H1 (cell line): Measurements from ENCODE around the gene CHCHD1. TPM values are rescaled to one million over a fixed set of nuclear protein-coding genes. Genes with fewer than 3 reads are reported as not detected.

Experiments used
- CTCF ChIA-PET: fragments of 300-600 bp; sonication (Branson Sonifier 250); formaldehyde crosslinking; loops from one replicate; lab custom pipeline; 2021; ENCODE audit not compliant: partially characterized antibody; lab: Charles Lee
- POLR2A ChIA-PET: fragments of 300-600 bp; sonication (Branson Sonifier 250); formaldehyde crosslinking; loops from one replicate; lab custom pipeline; 2021; ENCODE audit warnings: inconsistent platforms; ENCODE audit not compliant: partially characterized antibody; lab: Charles Lee
- DNase-seq, 2 experiments: peaks; one replicate each; pipeline versions ENCODE4 v3.0.0 to v3.0.0-alpha.2; 2010 to 2022; ENCODE audit warnings: low spot score in 2 of 2, low read depth in 1 of 2, mixed read lengths in 1 of 2
- FAIRE-seq: peaks from 2 replicates; lab custom pipeline; 2011; peaks lifted over from hg19 to GRCh38; lab: Jason Lieb, UNC
- H2AFZ ChIP-seq: 2 replicates; pipeline ENCODE4 v1.8.1; 2012; ENCODE audit warnings: low read length, inconsistent platforms
- H2AK5ac ChIP-seq: 2 replicates; pipeline ENCODE4 v1.6.1; 2013; ENCODE audit warnings: low read depth, low read length
- H2BK120ac ChIP-seq: replicated peaks from 2 replicates; pipeline ENCODE3; 2013; ENCODE audit warnings: low read depth, low read length, inconsistent platforms
- H2BK12ac ChIP-seq: 2 replicates; pipeline ENCODE4 v1.6.1; 2013; ENCODE audit warnings: low read depth, low read length
- H2BK15ac ChIP-seq: 2 replicates; pipeline ENCODE4 v1.6.1; 2013; ENCODE audit warnings: low read length
- H2BK20ac ChIP-seq: 2 replicates; pipeline ENCODE4 v1.6.1; 2013; ENCODE audit warnings: low read length
- H2BK5ac ChIP-seq: 2 replicates; pipeline ENCODE4 v1.6.1; 2013; ENCODE audit warnings: low read depth, low read length
- H3K14ac ChIP-seq: 2 replicates; pipeline ENCODE4 v1.6.1; 2013; ENCODE audit warnings: inconsistent platforms; ENCODE audit not compliant: insufficient read length
- H3K18ac ChIP-seq: 2 replicates; pipeline ENCODE4 v1.6.1; 2013; ENCODE audit warnings: low read length; ENCODE audit errors: extremely low read depth
- H3K23ac ChIP-seq: 2 replicates; pipeline ENCODE4 v1.6.1; 2013; ENCODE audit warnings: inconsistent platforms; ENCODE audit not compliant: insufficient read length
- H3K23me2 ChIP-seq: 2 replicates; pipeline ENCODE4 v1.6.1; 2013; ENCODE audit warnings: low read depth, low read length
- H3K27ac ChIP-seq: 2 replicates; pipeline ENCODE4 v1.6.1; 2011; ENCODE audit warnings: low read depth, low read length, inconsistent platforms
- H3K27me3 ChIP-seq, 4 experiments: replicated peaks in 1 of 4; 1 replicate in 1 of 4; 2 replicates in 3 of 4; pipeline versions ENCODE4 v1.6.1 to v1.8.1; 2011 to 2013; ENCODE audit warnings: low read length in 3 of 4, mild to moderate bottlenecking in 3 of 4, inconsistent platforms in 2 of 4, mixed read lengths in 2 of 4, moderate library complexity in 1 of 4; ENCODE audit not compliant: control insufficient read depth in 3 of 4, insufficient read depth in 3 of 4; ENCODE audit errors: extremely low read depth in 1 of 4
- H3K36me3 ChIP-seq, 4 experiments: 2 replicates each; pipeline versions ENCODE4 v1.6.1 to v1.8.1; 2011 to 2013; ENCODE audit warnings: mild to moderate bottlenecking in 4 of 4, low read length in 3 of 4, moderate library complexity in 2 of 4, control low read depth in 1 of 4, inconsistent platforms in 1 of 4; ENCODE audit not compliant: insufficient read depth in 4 of 4, control insufficient read depth in 2 of 4
- H3K4ac ChIP-seq: replicated peaks from 2 replicates; pipeline ENCODE3; 2013; ENCODE audit warnings: low read length, low read depth, mixed read lengths, inconsistent platforms; ENCODE audit not compliant: insufficient read length
- H3K4me1 ChIP-seq, 4 experiments: replicated peaks in 1 of 4; 1 replicate in 1 of 4; 2 replicates in 3 of 4; pipeline versions ENCODE4 v1.6.1 to v1.8.1; 2011 to 2013; ENCODE audit warnings: low read length in 3 of 4, inconsistent platforms in 2 of 4, mixed read lengths in 1 of 4; ENCODE audit not compliant: insufficient read depth in 4 of 4, control insufficient read depth in 3 of 4
- H3K4me2 ChIP-seq, 2 experiments: 2 replicates each; pipeline versions ENCODE4 v1.6.1 to v1.8.1; 2011 to 2013; ENCODE audit warnings: low read depth in 2 of 2, low read length in 2 of 2, control low read depth in 1 of 2, inconsistent platforms in 1 of 2, mild to moderate bottlenecking in 1 of 2; ENCODE audit not compliant: insufficient read depth in 1 of 2
- H3K4me3 ChIP-seq, 4 experiments: fragments of 200-600, 300-600 bp in 1 of 4; sonication (generic), shearing (Covaris generic), sonication (Bioruptor Twin) in 1 of 4; 2 replicates each; pipeline versions ENCODE4 v1.5.1 to v1.8.1; 2011 to 2016; ENCODE audit warnings: low read length in 4 of 4, low read depth in 3 of 4, control low read depth in 2 of 4, inconsistent platforms in 2 of 4, mild to moderate bottlenecking in 2 of 4, mixed read lengths in 1 of 4, moderate library complexity in 1 of 4; ENCODE audit not compliant: insufficient read depth in 2 of 4; ENCODE audit errors: extremely low read depth in 1 of 4
- H3K56ac ChIP-seq: replicated peaks from 2 replicates; pipeline ENCODE3; 2013; ENCODE audit warnings: low read depth, mild to moderate bottlenecking, mixed read lengths, low read length, inconsistent platforms; ENCODE audit not compliant: insufficient read length
- H3K79me1 ChIP-seq: 2 replicates; pipeline ENCODE4 v1.6.1; 2013; ENCODE audit warnings: low read depth, low read length, control low read depth
- H3K79me2 ChIP-seq, 2 experiments: 2 replicates each; pipeline versions ENCODE4 v1.6.1 to v1.8.1; 2012 to 2013; ENCODE audit warnings: low read length in 2 of 2, mild to moderate bottlenecking in 2 of 2, inconsistent platforms in 1 of 2; ENCODE audit not compliant: insufficient read depth in 2 of 2, control insufficient read depth in 1 of 2
- H3K9ac ChIP-seq, 4 experiments: replicated peaks in 1 of 4; 1 replicate in 1 of 4; 2 replicates in 3 of 4; pipeline versions ENCODE4 v1.6.1 to v1.8.1; 2011 to 2013; ENCODE audit warnings: low read depth in 3 of 4, low read length in 3 of 4, control low read depth in 2 of 4, mild to moderate bottlenecking in 2 of 4, moderate library complexity in 2 of 4, inconsistent platforms in 1 of 4; ENCODE audit errors: extremely low read depth in 1 of 4
- H3K9me3 ChIP-seq, 2 experiments: 2 replicates each; pipeline versions ENCODE4 v1.6.1 to v1.8.1; 2012 to 2013; ENCODE audit warnings: mild to moderate bottlenecking in 2 of 2, moderate library complexity in 2 of 2, control low read depth in 1 of 2, inconsistent platforms in 1 of 2, low read depth in 1 of 2, low read length in 1 of 2, mixed read lengths in 1 of 2; ENCODE audit not compliant: insufficient read depth in 2 of 2
- H4K20me1 ChIP-seq, 2 experiments: replicated peaks in 1 of 2; 2 replicates each; pipeline versions ENCODE3 to v1.8.1; 2011 to 2013; ENCODE audit warnings: inconsistent platforms in 2 of 2, low read length in 2 of 2, mild to moderate bottlenecking in 1 of 2; ENCODE audit not compliant: insufficient read depth in 2 of 2, control insufficient read depth in 1 of 2
- H4K5ac ChIP-seq: 2 replicates; pipeline ENCODE4 v1.6.1; 2013; ENCODE audit warnings: low read length, low read depth, mixed read lengths, inconsistent platforms; ENCODE audit not compliant: insufficient read length
- H4K8ac ChIP-seq: 2 replicates; pipeline ENCODE4 v1.8.0; 2013; ENCODE audit warnings: mild to moderate bottlenecking, moderate library complexity, low read length, inconsistent platforms; ENCODE audit not compliant: insufficient read depth; ENCODE audit errors: extremely low read depth
- H4K91ac ChIP-seq: replicated peaks from 2 replicates; pipeline ENCODE3; 2013; ENCODE audit warnings: low read length, mixed read lengths, inconsistent platforms; ENCODE audit not compliant: insufficient read length
- BACH1 ChIP-seq: IDR thresholded peaks from 2 replicates; pipeline ENCODE4 v1.6.1; 2012; ENCODE audit warnings: low read length, improper control_type of control experiment
- EZH2 ChIP-seq: fragments of 200-600 bp; sonication (generic); IDR thresholded peaks from 2 replicates; pipeline ENCODE4 v1.7.1; 2012; ENCODE audit warnings: low read depth, mild to moderate bottlenecking, moderate library complexity, low read length, inconsistent platforms; ENCODE audit not compliant: severe bottlenecking
- KDM4A ChIP-seq: IDR thresholded peaks from one replicate; pipeline ENCODE4 v1.7.1; 2012; ENCODE audit warnings: low read depth, mild to moderate bottlenecking, moderate library complexity, low read length, inconsistent platforms; ENCODE audit not compliant: severe bottlenecking
- POLR2A ChIP-seq, 2 experiments: IDR thresholded peaks; 1 replicate in 1 of 2; 2 replicates in 1 of 2; pipeline ENCODE4 v1.6.1; 2011; ENCODE audit warnings: low read depth in 2 of 2, low read length in 2 of 2, mild to moderate bottlenecking in 2 of 2; ENCODE audit errors: control extremely low read depth in 1 of 2
- SIN3A ChIP-seq, 2 experiments: IDR thresholded peaks in 1 of 2; conservative IDR thresholded peaks in 1 of 2; 2 replicates each; pipeline ENCODE4 v1.6.1; 2011 to 2012; ENCODE audit warnings: low read length in 2 of 2, improper control_type of control experiment in 1 of 2, low read depth in 1 of 2, mild to moderate bottlenecking in 1 of 2
- SRF ChIP-seq: IDR thresholded peaks from 2 replicates; pipeline ENCODE4 v1.6.1; 2011; ENCODE audit warnings: mild to moderate bottlenecking, low read depth, low read length, moderate library complexity
- TBP ChIP-seq: IDR thresholded peaks from 2 replicates; pipeline ENCODE4 v1.6.1; 2011; ENCODE audit warnings: low read depth, low read length, improper control_type of control experiment
- YY1 ChIP-seq: IDR thresholded peaks from 2 replicates; pipeline ENCODE4 v1.6.1; 2011; ENCODE audit warnings: low read depth, mild to moderate bottlenecking, low read length
- WGBS, 2 experiments: shearing (Covaris generic) in 1 of 2; methylation state at CpG; one replicate each; pipeline versions ENCODE4 v1.1.6 to v1.1.7; 2013 to 2015; ENCODE audit warnings: low lambda C conversion rate in 2 of 2, mixed read lengths in 2 of 2, inconsistent platforms in 1 of 2, low coverage in 1 of 2, missing lambda C conversion rate in 1 of 2; ENCODE audit not compliant: insufficient replicate concordance in 2 of 2, insufficient coverage in 1 of 2, insufficient read length in 1 of 2; ENCODE audit errors: extremely low coverage in 1 of 2, missing lambda C conversion rate in 1 of 2; 5-methylcytosine and 5-hydroxymethylcytosine counted together
- polyA plus RNA-seq, 7 experiments: library from polyadenylated mRNA; depleted of rRNA in 3 of 7; stranded (reverse) in 5 of 7; unstranded in 2 of 7; fragments of >200 nt in 5 of 7; fragments of 200-250 nt in 2 of 7; gene quantifications; 1 replicate in 5 of 7; 2 replicates in 1 of 7; 4 replicates in 1 of 7; pipeline versions ENCODE4 v1.2.1 to v1.2.3, GENCODE V29; 2011 to 2013; ENCODE audit warnings: missing spikeins in 2 of 7, mixed read lengths in 2 of 7
- total RNA-seq: library from RNA; stranded (reverse); fragmentation: NEBNext Ultra II Directional; extraction: Animal tissue kit (Norgen Biotek cat#: 25700); gene quantifications from 2 replicates; pipeline ENCODE4 v1.2.1, GENCODE V29; 2021
- TF ChIP-seq, protein P1 (sequence below): IDR thresholded peaks from 2 replicates; pipeline ENCODE4 v1.6.1; 2012; ENCODE audit warnings: inconsistent platforms

CHCHD1 gene
- total and polyA plus RNA-seq, 2 of the 8 experiments (the other 6 are each of a cell fraction or from before 2014, with no cell fraction given), result 44.9 to 58.1 TPM

DNA sequence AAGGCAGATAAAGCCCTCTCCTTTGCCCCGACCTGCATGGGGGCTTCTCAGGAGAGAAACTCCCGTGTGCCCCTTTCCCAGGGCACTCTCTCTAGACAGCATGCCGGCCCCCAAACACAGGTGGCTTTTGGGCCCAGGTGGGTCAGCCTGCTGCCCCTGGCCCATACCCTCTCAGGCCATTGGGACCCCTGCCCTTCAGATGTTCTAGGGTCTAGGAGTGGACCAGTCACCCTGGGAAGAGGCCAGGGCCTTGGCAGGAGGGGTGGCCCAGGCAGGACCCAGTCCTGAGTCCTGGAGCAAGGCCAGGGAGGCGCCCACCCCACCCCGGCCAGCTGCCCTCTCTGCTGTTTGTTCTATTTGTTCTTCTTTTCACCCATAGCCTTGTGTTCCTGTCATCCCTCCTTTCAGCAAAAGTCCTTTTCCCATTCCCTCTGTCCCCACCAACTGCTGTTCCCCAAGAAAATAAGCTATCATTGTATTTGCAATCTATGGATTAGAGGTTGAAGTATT, 47.0 kb upstream of the CHCHD1 start:
- Histone ChIP-seq H3K4me1 (no peaks in the 10 kb centered on the region), H4K5ac (no peak overlapping the region)
- CTCF ChIA-PET, result no interaction called here

More for the DNA sequence above, 47.0 kb upstream of the CHCHD1 start:
- Histone ChIP-seq H3K9me3 (no peaks in the 10 kb centered on the region), H3K4me2 (no peak overlapping the region), H3K79me2 (peaks cover 0 to 9% of the 10 kb centered on the region in 2 experiments; a peak in 1 of 4 replicates), H2AK5ac (no peak overlapping the region), H2BK15ac (no peak overlapping the region), H4K20me1 (no peaks in the 10 kb centered on the region), H3K56ac (no peak overlapping the region), H2BK12ac (no peak overlapping the region), H2BK20ac (no peak overlapping the region), H3K9ac (no peak overlapping the region), H3K18ac (no peak overlapping the region), H3K4me3 (no peak overlapping the region), H2BK5ac (no peak overlapping the region), H4K91ac (no peak overlapping the region), H4K8ac (no peak overlapping the region), H3K23ac (no peak overlapping the region), H3K23me2 (no peaks in the 10 kb centered on the region), H3K14ac (no peak overlapping the region), H3K27ac (no peak overlapping the region), H3K36me3 (peaks cover 0 to 10% (median 3%) of the 10 kb centered on the region in 4 experiments; a peak in 4 of 8 replicates), H3K4ac (no peak overlapping the region), H3K27me3 (no peaks in the 10 kb centered on the region), H3K79me1 (peaks cover 4% of the 10 kb centered on the region; the same call in 1 of the 2 replicates), H2AFZ (no peak overlapping the region), H2BK120ac (no peak overlapping the region)
- POLR2A ChIA-PET, result interaction anchor here (8.3 kb wide), 1 partner anchor 8 kb away, joined by 124 read pairs; the partner anchor contains the start of gene SEC24C
- TF ChIP-seq KDM4A (no peak), POLR2A (IDR thresholded peaks at IDR 0.05; ENCODE audit: control extremely low read depth in 1 of 2, low read depth in 2 of 2, low read length in 2 of 2) (no peak), SIN3A (conservative IDR thresholded peaks at IDR 0.05 in 1 of 2, IDR thresholded peaks at IDR 0.05 in 1 of 2; ENCODE audit: low read depth in 1 of 2, low read length in 2 of 2) (no peak), BACH1 (no peak), YY1 (no peak), SRF (no peak), TBP (no peak), EZH2 (no peak)
- TF ChIP-seq, protein P1, sequence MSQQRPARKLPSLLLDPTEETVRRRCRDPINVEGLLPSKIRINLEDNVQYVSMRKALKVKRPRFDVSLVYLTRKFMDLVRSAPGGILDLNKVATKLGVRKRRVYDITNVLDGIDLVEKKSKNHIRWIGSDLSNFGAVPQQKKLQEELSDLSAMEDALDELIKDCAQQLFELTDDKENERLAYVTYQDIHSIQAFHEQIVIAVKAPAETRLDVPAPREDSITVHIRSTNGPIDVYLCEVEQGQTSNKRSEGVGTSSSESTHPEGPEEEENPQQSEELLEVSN, result no peak
- FAIRE-seq, result no peak
- no peak for DNase-seq
- WGBS, 2 experiments, result 93% methylated on average over 5 of the region's 5 CpGs; no CpG with 5 or more reads in 1 of the 2 experiments
